C4-2B (cell line): ENCODE measurements around the gene PTPRJ.
"Not testable (repeated sequence)": the region's sequence is repeated elsewhere in the genome, so short reads cannot be mapped to it uniquely, and the experiment has no call there.

ENCODE experiments used
- H3K27ac ChIP-seq: fragments of 450-650 bp; 2 replicates; pipeline ENCODE4 v1.5.1; 2017
- ZFX ChIP-seq: fragments of 450-650 bp; IDR thresholded peaks from 2 replicates; pipeline ENCODE4 v1.6.1; 2017
- TF ChIP-seq, protein P1 (sequence below): fragments of 450-650 bp; conservative IDR thresholded peaks from 2 replicates; pipeline ENCODE4 v1.5.1; 2017; ENCODE audit warnings: mild to moderate bottlenecking

The PTPRJ gene

DNA sequence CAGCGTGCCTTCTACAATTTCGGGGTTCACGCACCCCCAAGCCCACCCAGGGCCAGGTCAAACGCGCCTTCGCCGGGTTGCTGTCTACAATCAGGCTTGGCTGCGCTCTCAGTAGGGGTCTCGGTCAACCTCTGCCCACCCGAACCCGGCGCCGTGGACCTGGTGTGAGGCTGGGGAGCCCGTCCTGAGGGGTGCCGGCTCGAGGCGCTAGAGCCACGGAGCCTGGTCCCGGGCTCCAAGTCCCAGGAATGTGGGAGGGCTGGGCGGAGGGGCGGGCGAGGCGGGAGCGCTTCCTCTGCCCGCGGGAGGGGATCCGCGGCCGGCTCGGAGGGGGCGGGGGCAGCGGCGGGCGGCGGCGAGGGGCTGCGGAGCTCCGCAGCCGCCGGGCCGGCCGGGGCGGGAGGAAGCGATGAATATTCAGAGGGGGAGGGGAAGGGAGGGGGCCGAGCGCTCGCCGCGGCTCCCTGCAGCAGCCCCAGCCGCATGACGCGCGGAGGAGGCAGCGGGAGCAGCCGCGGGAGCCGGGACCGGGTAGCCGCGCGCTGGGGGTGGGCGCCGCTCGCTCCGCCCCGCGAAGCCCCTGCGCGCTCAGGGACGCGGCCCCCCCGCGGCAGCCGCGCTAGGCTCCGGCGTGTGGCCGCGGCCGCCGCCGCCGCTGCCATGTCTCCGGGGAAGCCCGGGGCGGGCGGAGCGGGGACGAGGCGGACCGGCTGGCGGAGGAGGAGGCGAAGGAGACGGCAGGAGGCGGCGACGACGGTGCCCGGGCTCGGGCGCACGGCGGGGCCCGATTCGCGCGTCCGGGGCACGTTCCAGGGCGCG is at the start of gene PTPRJ:
TSS of gene PTPRJ (plus strand) at position 472 of the 819 bp plus-strand sequence. CDS start 354 bp downstream, outside the sequence.
- no peak for TF ChIP-seq ZFX
- TF ChIP-seq, protein P1, sequence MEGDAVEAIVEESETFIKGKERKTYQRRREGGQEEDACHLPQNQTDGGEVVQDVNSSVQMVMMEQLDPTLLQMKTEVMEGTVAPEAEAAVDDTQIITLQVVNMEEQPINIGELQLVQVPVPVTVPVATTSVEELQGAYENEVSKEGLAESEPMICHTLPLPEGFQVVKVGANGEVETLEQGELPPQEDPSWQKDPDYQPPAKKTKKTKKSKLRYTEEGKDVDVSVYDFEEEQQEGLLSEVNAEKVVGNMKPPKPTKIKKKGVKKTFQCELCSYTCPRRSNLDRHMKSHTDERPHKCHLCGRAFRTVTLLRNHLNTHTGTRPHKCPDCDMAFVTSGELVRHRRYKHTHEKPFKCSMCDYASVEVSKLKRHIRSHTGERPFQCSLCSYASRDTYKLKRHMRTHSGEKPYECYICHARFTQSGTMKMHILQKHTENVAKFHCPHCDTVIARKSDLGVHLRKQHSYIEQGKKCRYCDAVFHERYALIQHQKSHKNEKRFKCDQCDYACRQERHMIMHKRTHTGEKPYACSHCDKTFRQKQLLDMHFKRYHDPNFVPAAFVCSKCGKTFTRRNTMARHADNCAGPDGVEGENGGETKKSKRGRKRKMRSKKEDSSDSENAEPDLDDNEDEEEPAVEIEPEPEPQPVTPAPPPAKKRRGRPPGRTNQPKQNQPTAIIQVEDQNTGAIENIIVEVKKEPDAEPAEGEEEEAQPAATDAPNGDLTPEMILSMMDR = no peak
- H3K27ac ChIP-seq = peak within 1 kb of the TSS; percentile 77

- H3K27ac ChIP-seq = no peak overlapping the region
These were observed 47.8 kb upstream of the PTPRJ start for GRCh38 chr11:47932544-47932943.

DNA sequence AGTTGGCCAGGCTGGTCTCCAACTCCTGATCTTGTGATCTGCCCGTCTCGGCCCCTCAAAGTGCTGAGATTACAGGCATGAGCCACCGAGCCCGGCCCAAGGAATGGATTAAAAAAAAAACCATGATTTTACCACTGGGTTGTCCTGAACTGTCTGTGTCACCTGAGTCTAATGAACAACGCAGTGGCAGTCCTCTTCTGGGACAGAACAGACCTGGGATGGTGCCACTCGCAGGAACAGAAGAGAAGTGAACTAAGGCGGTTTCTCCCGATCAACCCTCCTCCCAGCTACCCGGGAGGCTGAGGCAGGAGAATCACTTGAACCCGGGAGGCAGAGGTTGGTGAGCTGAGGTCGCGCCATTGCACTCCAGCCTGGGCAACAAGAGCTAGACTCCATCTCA is 46.6 kb upstream of the PTPRJ start:
- H3K27ac ChIP-seq = not testable (repeated sequence)

More at GRCh38 chr11:47932544-47932943, 47.8 kb upstream of the PTPRJ start:
- TF ChIP-seq ZFX = no peak
- TF ChIP-seq, protein P1 = no peak

DNA sequence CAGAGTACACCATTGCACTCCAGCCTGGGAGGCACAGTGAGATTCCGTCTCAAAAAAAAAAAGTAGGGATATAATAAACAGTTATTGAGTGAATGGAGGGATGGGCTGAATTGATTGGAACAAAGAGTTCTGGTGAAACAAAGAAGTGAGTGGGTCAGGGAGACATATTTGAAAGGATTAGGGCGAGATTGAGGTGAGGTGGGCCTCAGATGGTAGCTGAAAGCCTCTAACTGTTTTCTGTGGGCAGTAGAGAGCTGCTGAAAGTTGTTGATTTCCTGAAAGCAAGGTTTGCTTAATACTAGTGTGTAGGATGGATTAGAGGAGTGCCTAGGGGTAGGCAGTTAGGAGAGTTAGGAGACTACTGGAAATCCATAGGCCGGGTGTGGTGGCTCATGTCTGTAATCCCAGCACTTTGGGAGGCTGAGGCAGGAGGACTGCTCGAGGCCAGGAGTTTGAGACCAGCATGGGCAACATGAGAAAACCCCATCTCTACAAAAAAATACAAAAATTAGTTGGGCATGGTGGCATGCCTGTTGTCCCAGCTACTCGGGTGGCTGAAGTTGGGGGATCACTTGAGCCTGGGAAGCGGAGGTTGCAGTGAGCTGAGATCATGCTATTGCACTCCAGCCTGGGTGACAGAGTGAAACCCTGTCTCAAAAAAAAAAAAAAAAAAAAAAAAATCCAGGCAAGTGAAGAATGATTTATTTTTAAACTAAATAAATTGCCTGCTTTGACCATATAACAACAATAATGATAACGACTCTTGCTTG is 41.4 kb upstream of the PTPRJ start:
- no peak for TF ChIP-seq ZFX
- TF ChIP-seq, protein P1 = no peak
- peak overlapping the region; percentile 65 for H3K27ac ChIP-seq

- no peak for TF ChIP-seq ZFX
- TF ChIP-seq, protein P1 = no peak
- H3K27ac ChIP-seq = no peak overlapping the region
These were observed 39.3 kb upstream of the PTPRJ start for GRCh38 chr11:47940904-47941649.

DNA sequence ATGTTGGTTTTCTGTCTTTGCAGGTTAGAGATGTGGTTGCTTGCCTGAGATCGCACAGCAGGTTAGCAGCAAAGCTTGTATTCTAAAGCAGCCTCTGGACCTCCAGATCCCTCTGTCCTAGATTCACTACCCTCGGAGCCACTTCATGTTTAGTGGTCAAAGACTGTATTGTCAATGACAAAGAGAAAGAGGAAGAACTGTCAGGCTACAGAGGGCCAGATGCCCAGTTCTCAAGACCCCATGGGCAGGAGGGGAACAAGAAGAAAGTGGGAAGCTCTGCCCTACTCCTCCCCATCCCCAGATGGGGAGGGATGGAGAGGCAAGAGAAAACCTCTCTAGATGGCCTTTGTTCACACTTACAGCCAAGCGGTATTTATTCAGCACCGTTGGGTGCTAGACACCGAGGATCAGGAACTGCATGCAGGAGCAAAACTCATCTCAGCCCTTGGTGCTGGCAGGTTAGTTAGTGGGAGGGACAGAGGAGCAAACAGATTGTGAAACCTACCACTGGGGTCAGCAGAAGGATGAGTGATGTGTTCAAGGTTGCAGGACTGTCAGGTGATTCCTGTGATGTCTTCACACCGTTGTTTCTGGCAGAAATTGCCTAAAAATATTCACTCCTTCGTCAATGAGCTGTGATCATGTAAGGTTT is 38.3 kb upstream of the PTPRJ start:
- H3K27ac ChIP-seq = no peak overlapping the region
- TF ChIP-seq, protein P1 = no peak
- no peak for TF ChIP-seq ZFX
